Liver (tissue), 9 donors: ENCODE data around the gene MARS1. TPM values are rescaled to one million over a fixed set of nuclear protein-coding genes. Genes with fewer than 3 reads are reported as not detected.

Experiments used
- DNase-seq: peaks from one replicate; pipeline ENCODE4 v3.0.0-alpha.2; 2017; ENCODE audit warnings: low spot score
- H3K27ac ChIP-seq, 2 donors: one replicate each; pipeline ENCODE4 v1.7.0; 2013; ENCODE audit warnings: inconsistent platforms in 2 of 2, low read length in 2 of 2, control low read depth in 1 of 2, low read depth in 1 of 2, mild to moderate bottlenecking in 1 of 2
- H3K27me3 ChIP-seq, 4 donors: one replicate each; pipeline versions ENCODE4 v1.6.1 to v1.7.0; 2013; ENCODE audit warnings: low read length in 3 of 4, inconsistent platforms in 1 of 4, mild to moderate bottlenecking in 1 of 4, moderate library complexity in 1 of 4; ENCODE audit not compliant: control insufficient read depth in 4 of 4, insufficient read depth in 4 of 4
- H3K36me3 ChIP-seq, 4 donors: one replicate each; pipeline versions ENCODE4 v1.6.1 to v1.7.0; 2013; ENCODE audit warnings: low read length in 3 of 4, mild to moderate bottlenecking in 3 of 4, low read depth in 1 of 4, moderate library complexity in 1 of 4; ENCODE audit not compliant: control insufficient read depth in 4 of 4, insufficient read depth in 3 of 4
- H3K4me1 ChIP-seq, 4 donors: one replicate each; pipeline versions ENCODE4 v1.6.1 to v1.7.0; 2013; ENCODE audit warnings: low read length in 3 of 4, mild to moderate bottlenecking in 3 of 4, moderate library complexity in 1 of 4; ENCODE audit not compliant: control insufficient read depth in 4 of 4, insufficient read depth in 4 of 4
- H3K4me3 ChIP-seq, 3 donors: one replicate each; pipeline versions ENCODE4 v1.6.1 to v1.7.0; 2013; ENCODE audit warnings: low read length in 3 of 3, control low read depth in 1 of 3, low read depth in 1 of 3, mild to moderate bottlenecking in 1 of 3
- H3K9ac ChIP-seq, 2 donors: one replicate each; pipeline ENCODE4 v1.7.0; 2013; ENCODE audit warnings: low read length in 2 of 2, mild to moderate bottlenecking in 2 of 2, moderate library complexity in 2 of 2, control low read depth in 1 of 2, low read depth in 1 of 2
- H3K9me3 ChIP-seq, 4 donors: one replicate each; pipeline versions ENCODE4 v1.6.1 to v1.7.0; 2013; ENCODE audit warnings: low read length in 3 of 4; ENCODE audit not compliant: control insufficient read depth in 4 of 4
- CTCF ChIP-seq: fragments of 150-350 bp; IDR thresholded peaks from 2 replicates; pipeline ENCODE4 v1.5.1; 2017; ENCODE audit warnings: improper control_type of control experiment, low read depth, low read length; ENCODE audit not compliant: missing input control
- EGR1 ChIP-seq, 2 donors: IDR thresholded peaks; 2 replicates each; pipeline ENCODE4 v1.6.1; 2016 to 2018; ENCODE audit warnings: antibody characterized with exemption in 2 of 2, low read depth in 2 of 2
- FOXA1 ChIP-seq: IDR thresholded peaks from 2 replicates; pipeline ENCODE4 v1.6.1; 2016; ENCODE audit warnings: antibody characterized with exemption
- FOXA2 ChIP-seq: IDR thresholded peaks from 2 replicates; pipeline ENCODE4 v1.6.1; 2016; ENCODE audit warnings: antibody characterized with exemption
- GABPA ChIP-seq, 2 donors: IDR thresholded peaks in 1 of 2; conservative IDR thresholded peaks in 1 of 2; 2 replicates each; pipeline ENCODE4 v1.6.1; 2016; ENCODE audit warnings: antibody characterized with exemption in 2 of 2, mild to moderate bottlenecking in 1 of 2, moderate library complexity in 1 of 2
- HNF4A ChIP-seq, 2 donors: conservative IDR thresholded peaks; 2 replicates each; pipeline ENCODE4 v1.6.1; 2016; ENCODE audit warnings: antibody characterized with exemption in 2 of 2, mild to moderate bottlenecking in 2 of 2
- HNF4G ChIP-seq: IDR thresholded peaks from 2 replicates; pipeline ENCODE4 v1.6.1; 2016; ENCODE audit warnings: antibody characterized with exemption
- JUND ChIP-seq, 2 donors: IDR thresholded peaks; 2 replicates each; pipeline ENCODE4 v1.6.1; 2016; ENCODE audit warnings: antibody characterized with exemption in 2 of 2
- MAX ChIP-seq: IDR thresholded peaks from 2 replicates; pipeline ENCODE4 v1.6.1; 2016; ENCODE audit warnings: antibody characterized with exemption
- NR2F2 ChIP-seq: IDR thresholded peaks from 2 replicates; pipeline ENCODE4 v1.6.1; 2016; ENCODE audit warnings: antibody characterized with exemption
- RAD21 ChIP-seq, 2 donors: IDR thresholded peaks; 2 replicates each; pipeline ENCODE4 v1.6.1; 2016; ENCODE audit warnings: antibody characterized with exemption in 2 of 2, mild to moderate bottlenecking in 2 of 2
- REST ChIP-seq: IDR thresholded peaks from 2 replicates; pipeline ENCODE4 v1.6.1; 2016; ENCODE audit warnings: antibody characterized with exemption, mild to moderate bottlenecking
- RXRA ChIP-seq, 2 donors: IDR thresholded peaks; 2 replicates each; pipeline ENCODE4 v1.6.1; 2017 to 2018; ENCODE audit warnings: antibody characterized with exemption in 2 of 2, mild to moderate bottlenecking in 1 of 2
- SP1 ChIP-seq: IDR thresholded peaks from 2 replicates; pipeline ENCODE4 v1.6.1; 2018; ENCODE audit warnings: antibody characterized with exemption, mild to moderate bottlenecking
- TAF1 ChIP-seq: conservative IDR thresholded peaks from 2 replicates; pipeline ENCODE4 v1.6.1; 2016; ENCODE audit warnings: antibody characterized with exemption, mild to moderate bottlenecking
- YY1 ChIP-seq: IDR thresholded peaks from 2 replicates; pipeline ENCODE4 v1.6.1; 2016; ENCODE audit warnings: antibody characterized with exemption, mild to moderate bottlenecking
- ZBTB33 ChIP-seq: IDR thresholded peaks from 2 replicates; pipeline ENCODE4 v1.6.1; 2016; ENCODE audit warnings: antibody characterized with exemption
- WGBS: extraction: QIAGEN DNeasy Blood & Tissue Kit; methylation state at CpG from one replicate; pipeline ENCODE4 v1.1.7; 2013; 5-methylcytosine and 5-hydroxymethylcytosine counted together
- polyA plus RNA-seq, 2 donors: library from polyadenylated mRNA; stranded (reverse) in 1 of 2; unstranded in 1 of 2; fragments of 200-250 nt in 1 of 2; fragments of >200 nt in 1 of 2; fragmentation: Nextera tagmentation in 1 of 2; extraction: Ambion mirVana in 1 of 2; gene quantifications; one replicate each; pipeline versions ENCODE4 v1.2.1 to v1.2.3, GENCODE V29; 2013 to 2015
- total RNA-seq, 2 donors: library from RNA; depleted of rRNA; stranded (reverse); fragments of >200 nt; gene quantifications; one replicate each; pipeline ENCODE4 v1.2.3, GENCODE V29; 2014
- donor health status: healthy.
- donor health status: healthy.
- donor health status: healthy.
- donor health status: healthy.
- donor health status: healthy.

The MARS1 gene
- total and polyA plus RNA-seq, 4 donors = 43.9 to 83.3 (median 56.0) TPM

GRCh38 chr12:57546438-57547287 lies 58.8 kb downstream of the MARS1 start, which contains the start of gene DCTN2:
Gene DCTN2, minus strand, starts transcription at chr12:57547192. Its CDS starts 129 bp downstream, at chr12:57547063.
- TF ChIP-seq RXRA (IDR thresholded peaks at IDR 0.05) (peak in 1 of 2 donors; percentile 6), EGR1 (IDR thresholded peaks at IDR 0.05; ENCODE audit: low read depth in 2 of 2) (no peak), RAD21 (IDR thresholded peaks at IDR 0.05) (peak in 1 of 2 donors; percentile 16), JUND (IDR thresholded peaks at IDR 0.05) (peak in 1 of 2 donors; percentile 86), TAF1 (no peak), MAX (no peak), ZBTB33 (peak; percentile 99), NR2F2 (no peak), SP1 (peak; percentile 13), HNF4G (no peak), FOXA2 (no peak), FOXA1 (no peak), YY1 (no peak), REST (no peak), GABPA (IDR thresholded peaks at IDR 0.05 in 1 of 2, conservative IDR thresholded peaks at IDR 0.05 in 1 of 2) (no peak), HNF4A (conservative IDR thresholded peaks at IDR 0.05) (no peak), CTCF (peak; percentile 8)
- peak within 1 kb of the TSS; percentile 70 to 86 for H3K9ac ChIP-seq
- peak within 1 kb of the TSS; percentile 59 to 64 for H3K27ac ChIP-seq
- 1% methylated on average over 56 of the region's 56 CpGs for WGBS
- H3K4me1 ChIP-seq = peaks cover 6 to 15% (median 10%) of the 10 kb centered on the region in 4 donors
- peaks cover 0 to 12% (median 2%) of the 10 kb centered on the region in 4 donors for H3K27me3 ChIP-seq
- H3K9me3 ChIP-seq = no peaks in the 10 kb centered on the region
- peak; percentile 93 for DNase-seq
- H3K36me3 ChIP-seq = peaks cover 0 to 2% (median under 1%) of the 10 kb centered on the region in 4 donors
- H3K4me3 ChIP-seq = peak within 1 kb of the TSS; percentile 85 to 86 (median 86)
